HepG2 (cell line): ENCODE results near the gene NELFCD. TPM values are rescaled to one million over a fixed set of nuclear protein-coding genes. Genes with fewer than 3 reads are reported as not detected.

Experiments
- ARHGAP35 ChIP-seq: sonication (generic); formaldehyde crosslinking; IDR thresholded peaks from 2 replicates; pipeline ENCODE4 v1.9.0; 2022; ENCODE audit warnings: mild to moderate bottlenecking, inconsistent platforms, moderate library complexity, missing genetic modification reagents, borderline replicate concordance
- ATRX ChIP-seq: sonication (generic); formaldehyde crosslinking; IDR thresholded peaks from 2 replicates; pipeline ENCODE4 v1.4.0; 2020; ENCODE audit warnings: missing genetic modification reagents, borderline replicate concordance
- CBX5 ChIP-seq: sonication (generic); formaldehyde crosslinking; IDR thresholded peaks from 2 replicates; pipeline ENCODE4 v1.4.0; 2020; ENCODE audit warnings: missing genetic modification reagents, borderline replicate concordance
- FLYWCH1 ChIP-seq: sonication (generic); formaldehyde crosslinking; IDR thresholded peaks from 2 replicates; pipeline ENCODE4 v1.8.1; 2023; ENCODE audit warnings: mild to moderate bottlenecking, missing genetic modification reagents
- FOXK1 ChIP-seq: sonication (generic); formaldehyde crosslinking; IDR thresholded peaks from 2 replicates; pipeline ENCODE4 v1.4.0; 2020; ENCODE audit warnings: low read depth, missing genetic modification reagents, borderline replicate concordance
- GTF2F1 ChIP-seq: fragments of 150-350 bp; IDR thresholded peaks from 2 replicates; pipeline ENCODE4 v1.6.1; 2014; ENCODE audit warnings: low read length
- PHF8 ChIP-seq: sonication (generic); formaldehyde crosslinking; IDR thresholded peaks from 2 replicates; pipeline ENCODE4 v1.5.0; 2020; ENCODE audit warnings: missing genetic modification reagents
- SETDB1 ChIP-seq: sonication (generic); formaldehyde crosslinking; IDR thresholded peaks from 2 replicates; pipeline ENCODE4 v1.5.1; 2020; ENCODE audit warnings: missing genetic modification reagents, mild to moderate bottlenecking, borderline replicate concordance
- SMAD1 ChIP-seq: sonication (generic); formaldehyde crosslinking; IDR thresholded peaks from 2 replicates; pipeline ENCODE4 v1.4.0; 2020; ENCODE audit warnings: missing genetic modification reagents, low read depth, mild to moderate bottlenecking, borderline replicate concordance
- TSC22D2 ChIP-seq: sonication (generic); formaldehyde crosslinking; IDR thresholded peaks from 2 replicates; pipeline ENCODE4 v1.5.1; 2020; ENCODE audit warnings: missing genetic modification reagents, mild to moderate bottlenecking, borderline replicate concordance
- ZNF138 ChIP-seq: sonication (generic); formaldehyde crosslinking; IDR thresholded peaks from 2 replicates; pipeline ENCODE4 v1.5.0; 2020; ENCODE audit warnings: mild to moderate bottlenecking, low read depth, missing genetic modification reagents
- ZNF24 ChIP-seq: fragments of 450-650 bp; IDR thresholded peaks from 2 replicates; pipeline ENCODE4 v1.6.1; 2017; ENCODE audit warnings: antibody characterized with exemption, mild to moderate bottlenecking
- ZNF44 ChIP-seq: sonication (generic); formaldehyde crosslinking; IDR thresholded peaks from 2 replicates; pipeline ENCODE4 v1.5.1; 2020; ENCODE audit warnings: mild to moderate bottlenecking, missing genetic modification reagents
- ZNF580 ChIP-seq: IDR thresholded peaks from 2 replicates; pipeline ENCODE4 v1.6.1; 2016; ENCODE audit warnings: low read depth, borderline replicate concordance
- ZNF646 ChIP-seq: sonication (generic); formaldehyde crosslinking; IDR thresholded peaks from 2 replicates; pipeline ENCODE4 v1.9.0; 2021; ENCODE audit warnings: mild to moderate bottlenecking, missing genetic modification reagents
- ZNF775 ChIP-seq: sonication (generic); formaldehyde crosslinking; IDR thresholded peaks from 2 replicates; pipeline ENCODE4 v1.4.0; 2020; ENCODE audit warnings: missing genetic modification reagents, mild to moderate bottlenecking, moderate library complexity, borderline replicate concordance
- polyA plus RNA-seq, 8 experiments: library from polyadenylated mRNA; depleted of rRNA in 3 of 8; stranded (reverse) in 7 of 8; unstranded in 1 of 8; fragments of >200 nt; fragmentation: Illumina TruSeq in 4 of 8; extraction: Trizol in 4 of 8; gene quantifications; 2 replicates each; pipeline versions ENCODE4 v1.2.1 to v1.2.3, GENCODE V29; 2011 to 2016; ENCODE audit warnings: low read depth in 4 of 8, missing spikeins in 1 of 8, mixed read lengths in 1 of 8; ENCODE audit not compliant: insufficient read depth in 1 of 8
- total RNA-seq, 5 experiments: library from RNA; depleted of rRNA; stranded (reverse); fragments of >200 nt; fragmentation: Illumina TruSeq; extraction: Trizol; gene quantifications; 2 replicates each; pipeline ENCODE4 v1.2.3, GENCODE V29; 2016; ENCODE audit warnings: low read depth in 1 of 5
- TF ChIP-seq, protein P1 (sequence below): sonication (generic); formaldehyde crosslinking; IDR thresholded peaks from 2 replicates; pipeline ENCODE4 v1.4.0; 2020; ENCODE audit warnings: mild to moderate bottlenecking, missing genetic modification reagents

The NELFCD gene
- total and polyA plus RNA-seq, 2 of the 13 experiments (the other 11 are each of a cell fraction or from before 2014, with no cell fraction given) = 159 to 203 TPM

DNA sequence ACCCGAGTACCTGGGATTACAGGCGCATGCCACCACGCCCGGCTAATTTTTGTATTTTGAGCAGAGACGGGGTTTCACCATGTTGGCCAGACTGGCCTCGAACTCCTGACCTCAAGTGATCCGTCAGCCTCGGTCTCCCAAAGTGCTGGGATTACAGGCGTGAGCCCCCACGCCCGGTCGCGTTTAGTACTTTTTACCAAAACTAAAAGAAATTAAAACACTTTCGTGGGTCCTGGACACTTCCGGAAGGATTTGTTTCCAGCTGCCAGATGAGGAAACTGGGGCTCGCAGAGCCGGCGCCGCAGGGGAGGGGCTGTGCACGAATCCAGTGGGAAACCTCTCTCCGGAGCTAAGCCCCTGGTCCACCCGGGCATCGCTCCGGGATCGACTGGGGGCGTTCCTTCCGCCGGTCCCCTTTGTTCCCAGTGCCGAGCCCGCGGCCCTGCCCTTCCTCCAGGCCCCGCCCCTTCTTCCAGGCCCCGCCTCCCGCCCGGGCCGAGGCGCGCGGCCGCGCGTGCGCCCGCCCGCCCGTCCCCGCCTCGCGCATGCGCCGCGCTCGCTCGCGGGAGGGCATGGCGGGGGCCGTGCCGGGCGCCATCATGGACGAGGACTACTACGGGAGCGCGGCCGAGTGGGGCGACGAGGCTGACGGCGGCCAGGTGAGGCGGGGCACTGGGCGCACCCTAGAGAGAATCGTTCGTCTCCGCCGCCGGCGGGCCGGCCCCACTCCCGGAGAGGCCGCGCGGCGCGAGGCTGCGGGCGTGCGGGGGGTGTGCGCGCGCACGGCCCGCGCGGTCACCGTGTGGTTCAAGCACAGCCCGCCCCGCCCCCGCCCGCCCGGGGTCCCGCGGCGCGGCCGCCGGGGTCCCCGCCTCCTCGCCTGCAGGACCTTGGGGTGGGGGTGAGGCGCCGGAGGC is at the start of gene NELFCD (continued):
- TF ChIP-seq ZNF646 (CRISPR knock-in tag) = no peak
- no peak for TF ChIP-seq ZNF775 (CRISPR knock-in tag)
- TF ChIP-seq SMAD1 (CRISPR knock-in tag) = 0 out of 2 replicates have a peak, but pooled peaks have one; percentile 64
- TF ChIP-seq SETDB1 (CRISPR knock-in tag) = no peak
- TF ChIP-seq ARHGAP35 (CRISPR knock-in tag) = no peak
- no peak for TF ChIP-seq GTF2F1
- peak; percentile 87; the same call in 1 of the 2 replicates for TF ChIP-seq ZNF580 (CRISPR knock-in tag)
- peak; percentile 65; the same call in 1 of the 2 replicates for TF ChIP-seq TSC22D2 (CRISPR knock-in tag)
- peak; percentile 11; the same call in 1 of the 2 replicates for TF ChIP-seq FOXK1 (CRISPR knock-in tag)
- peak; percentile 87 for TF ChIP-seq PHF8 (CRISPR knock-in tag)
- peak; percentile 75; the same call in 1 of the 2 replicates for TF ChIP-seq ZNF44 (CRISPR knock-in tag)
- no peak for TF ChIP-seq ATRX (CRISPR knock-in tag)
- no peak for TF ChIP-seq CBX5 (CRISPR knock-in tag)
- 0 out of 2 replicates have a peak, but pooled peaks have one; percentile 62 for TF ChIP-seq ZNF138 (CRISPR knock-in tag)
- TF ChIP-seq FLYWCH1 (CRISPR knock-in tag) = no peak
- TF ChIP-seq, protein P1, sequence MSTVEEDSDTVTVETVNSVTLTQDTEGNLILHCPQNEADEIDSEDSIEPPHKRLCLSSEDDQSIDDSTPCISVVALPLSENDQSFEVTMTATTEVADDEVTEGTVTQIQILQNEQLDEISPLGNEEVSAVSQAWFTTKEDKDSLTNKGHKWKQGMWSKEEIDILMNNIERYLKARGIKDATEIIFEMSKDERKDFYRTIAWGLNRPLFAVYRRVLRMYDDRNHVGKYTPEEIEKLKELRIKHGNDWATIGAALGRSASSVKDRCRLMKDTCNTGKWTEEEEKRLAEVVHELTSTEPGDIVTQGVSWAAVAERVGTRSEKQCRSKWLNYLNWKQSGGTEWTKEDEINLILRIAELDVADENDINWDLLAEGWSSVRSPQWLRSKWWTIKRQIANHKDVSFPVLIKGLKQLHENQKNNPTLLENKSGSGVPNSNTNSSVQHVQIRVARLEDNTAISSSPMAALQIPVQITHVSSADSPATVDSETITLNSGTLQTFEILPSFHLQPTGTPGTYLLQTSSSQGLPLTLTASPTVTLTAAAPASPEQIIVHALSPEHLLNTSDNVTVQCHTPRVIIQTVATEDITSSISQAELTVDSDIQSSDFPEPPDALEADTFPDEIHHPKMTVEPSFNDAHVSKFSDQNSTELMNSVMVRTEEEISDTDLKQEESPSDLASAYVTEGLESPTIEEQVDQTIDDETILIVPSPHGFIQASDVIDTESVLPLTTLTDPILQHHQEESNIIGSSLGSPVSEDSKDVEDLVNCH = no peak
- TF ChIP-seq ZNF24 = no peak
